HepG2 (cell line): Measurements from ENCODE around the gene STOM. TPM values are rescaled to one million over a fixed set of nuclear protein-coding genes. Genes with fewer than 3 reads are reported as not detected.

Experiments
- ATF6 ChIP-seq: sonication (generic); formaldehyde crosslinking; conservative IDR thresholded peaks from 2 replicates; pipeline ENCODE4 v1.4.0; 2020; ENCODE audit warnings: missing genetic modification reagents
- DPF2 ChIP-seq: sonication (generic); formaldehyde crosslinking; IDR thresholded peaks from 2 replicates; pipeline ENCODE4 v1.4.0; 2020; ENCODE audit warnings: mild to moderate bottlenecking, low read depth, missing genetic modification reagents, borderline replicate concordance
- DRAP1 ChIP-seq: IDR thresholded peaks from 2 replicates; pipeline ENCODE4 v1.6.1; 2016; ENCODE audit warnings: missing genetic modification reagents, missing compliant biosample characterization
- ISX ChIP-seq: sonication (generic); formaldehyde crosslinking; conservative IDR thresholded peaks from 2 replicates; pipeline ENCODE4 v1.5.0; 2020; ENCODE audit warnings: missing genetic modification reagents
- KLF11 ChIP-seq: IDR thresholded peaks from 2 replicates; pipeline ENCODE4 v1.6.1; 2016; ENCODE audit warnings: missing compliant biosample characterization
- MZF1 ChIP-seq: sonication (generic); formaldehyde crosslinking; IDR thresholded peaks from 2 replicates; pipeline ENCODE4 v1.8.1; 2023; ENCODE audit warnings: mild to moderate bottlenecking, missing genetic modification reagents, borderline replicate concordance
- NCOA5 ChIP-seq: sonication (generic); formaldehyde crosslinking; IDR thresholded peaks from 2 replicates; pipeline ENCODE4 v1.4.0; 2020; ENCODE audit warnings: missing genetic modification reagents
- ZBED4 ChIP-seq: sonication (generic); formaldehyde crosslinking; IDR thresholded peaks from 2 replicates; pipeline ENCODE4 v1.4.0; 2020; ENCODE audit warnings: missing genetic modification reagents, borderline replicate concordance
- ZNF407 ChIP-seq: sonication (generic); formaldehyde crosslinking; IDR thresholded peaks from one replicate; pipeline ENCODE4 v1.5.1; 2020; ENCODE audit warnings: mild to moderate bottlenecking, missing genetic modification reagents; ENCODE audit errors: not compliant biosample characterization
- ZNF414 ChIP-seq: sonication (generic); formaldehyde crosslinking; IDR thresholded peaks from 2 replicates; pipeline ENCODE4 v1.5.0; 2020; ENCODE audit warnings: missing genetic modification reagents
- ZNF768 ChIP-seq: sonication (generic); formaldehyde crosslinking; IDR thresholded peaks from 2 replicates; pipeline ENCODE4 v1.4.0; 2020; ENCODE audit warnings: missing genetic modification reagents
- ZNF816 ChIP-seq: sonication (generic); formaldehyde crosslinking; IDR thresholded peaks from 2 replicates; pipeline ENCODE4 v1.8.0; 2022; ENCODE audit warnings: missing genetic modification reagents, mild to moderate bottlenecking, borderline replicate concordance
- polyA plus RNA-seq, 8 experiments: library from polyadenylated mRNA; depleted of rRNA in 3 of 8; stranded (reverse) in 7 of 8; unstranded in 1 of 8; fragments of >200 nt; fragmentation: Illumina TruSeq in 4 of 8; extraction: Trizol in 4 of 8; gene quantifications; 2 replicates each; pipeline versions ENCODE4 v1.2.1 to v1.2.3, GENCODE V29; 2011 to 2016; ENCODE audit warnings: low read depth in 4 of 8, missing spikeins in 1 of 8, mixed read lengths in 1 of 8; ENCODE audit not compliant: insufficient read depth in 1 of 8
- total RNA-seq, 5 experiments: library from RNA; depleted of rRNA; stranded (reverse); fragments of >200 nt; fragmentation: Illumina TruSeq; extraction: Trizol; gene quantifications; 2 replicates each; pipeline ENCODE4 v1.2.3, GENCODE V29; 2016; ENCODE audit warnings: low read depth in 1 of 5

The STOM gene
- total and polyA plus RNA-seq, 2 of the 13 experiments (the other 11 are each of a cell fraction or from before 2014, with no cell fraction given), result 43.6 to 165 TPM

- TF ChIP-seq DRAP1, result no peak
- TF ChIP-seq ZBED4 (CRISPR knock-in tag), result peak; percentile 44; the same call in 1 of the 2 replicates
- no peak for TF ChIP-seq KLF11 (CRISPR knock-in tag)
- no peak for TF ChIP-seq DPF2 (CRISPR knock-in tag)
- TF ChIP-seq ISX (CRISPR knock-in tag), result no peak
- no peak for TF ChIP-seq ATF6 (CRISPR knock-in tag)
- TF ChIP-seq ZNF816 (CRISPR knock-in tag), result no peak
- TF ChIP-seq ZNF414 (CRISPR knock-in tag), result no peak
- peak; percentile 100 for TF ChIP-seq ZNF768 (CRISPR knock-in tag)
- peak; percentile 68 for TF ChIP-seq ZNF407 (CRISPR knock-in tag)
- no peak for TF ChIP-seq NCOA5
- TF ChIP-seq MZF1 (CRISPR knock-in tag), result no peak
Measured at GRCh38 chr9:121289026-121289771, 80.9 kb downstream of the STOM start (continued).
